HG02610 (cell line): Measurements from ENCODE around the gene FZD8.

ENCODE experiments used
- ATAC-seq: cut with Tn5 transposase; IDR thresholded peaks from one replicate; pipeline ENCODE4 v1.9.1; 2021; ENCODE audit warnings: mild to moderate bottlenecking, moderate library complexity; ENCODE audit not compliant: unreplicated experiment

Gene FZD8

DNA sequence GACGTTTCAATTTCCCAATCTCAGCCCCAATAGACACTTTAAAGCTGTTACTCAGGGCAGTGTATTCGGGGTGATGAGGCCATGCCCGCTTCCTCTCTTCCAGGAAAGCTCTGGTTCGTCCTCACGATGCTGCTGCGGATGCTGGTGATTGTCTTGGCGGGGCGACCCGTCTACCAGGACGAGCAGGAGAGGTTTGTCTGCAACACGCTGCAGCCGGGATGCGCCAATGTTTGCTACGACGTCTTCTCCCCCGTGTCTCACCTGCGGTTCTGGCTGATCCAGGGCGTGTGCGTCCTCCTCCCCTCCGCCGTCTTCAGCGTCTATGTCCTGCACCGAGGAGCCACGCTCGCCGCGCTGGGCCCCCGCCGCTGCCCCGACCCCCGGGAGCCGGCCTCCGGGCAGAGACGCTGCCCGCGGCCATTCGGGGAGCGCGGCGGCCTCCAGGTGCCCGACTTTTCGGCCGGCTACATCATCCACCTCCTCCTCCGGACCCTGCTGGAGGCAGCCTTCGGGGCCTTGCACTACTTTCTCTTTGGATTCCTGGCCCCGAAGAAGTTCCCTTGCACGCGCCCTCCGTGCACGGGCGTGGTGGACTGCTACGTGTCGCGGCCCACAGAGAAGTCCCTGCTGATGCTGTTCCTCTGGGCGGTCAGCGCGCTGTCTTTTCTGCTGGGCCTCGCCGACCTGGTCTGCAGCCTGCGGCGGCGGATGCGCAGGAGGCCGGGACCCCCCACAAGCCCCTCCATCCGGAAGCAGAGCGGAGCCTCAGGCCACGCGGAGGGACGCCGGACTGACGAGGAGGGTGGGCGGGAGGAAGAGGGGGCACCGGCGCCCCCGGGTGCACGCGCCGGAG is 34.4 kb downstream of the FZD8 start:
- no peak for ATAC-seq

- ATAC-seq, result no peak
These were observed 35.7 kb downstream of the FZD8 start for GRCh38 chr10:35606430-35606829.

DNA sequence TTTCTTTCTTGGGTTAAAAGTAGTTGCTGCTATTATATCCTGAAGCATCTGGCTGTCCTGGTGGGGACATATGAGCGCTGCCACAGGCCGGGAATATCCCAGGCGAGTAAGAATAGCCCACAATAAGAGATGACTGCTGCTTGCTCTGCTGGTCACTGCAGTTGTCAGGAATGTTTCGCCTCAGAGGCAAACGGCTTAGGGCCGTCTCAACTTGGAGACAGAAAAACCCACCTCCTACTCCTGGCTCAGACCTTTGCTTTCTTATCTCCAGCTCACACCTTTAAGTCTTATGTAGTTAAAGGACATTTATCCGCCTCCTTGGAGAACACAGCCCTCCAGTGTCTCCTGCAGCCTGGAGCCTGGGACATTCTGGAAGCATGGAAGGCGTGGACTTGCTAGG is 36.9 kb downstream of the FZD8 start, which contains the start of gene GJD4:
TSS of gene GJD4 (plus strand) at position 151 of the 400 bp plus-strand sequence. CDS start at position 378, 227 bp downstream.
- ATAC-seq, result no peak

GRCh38 chr10:35600193-35600592 is 41.9 kb downstream of the FZD8 start:
- ATAC-seq, result no peak

DNA sequence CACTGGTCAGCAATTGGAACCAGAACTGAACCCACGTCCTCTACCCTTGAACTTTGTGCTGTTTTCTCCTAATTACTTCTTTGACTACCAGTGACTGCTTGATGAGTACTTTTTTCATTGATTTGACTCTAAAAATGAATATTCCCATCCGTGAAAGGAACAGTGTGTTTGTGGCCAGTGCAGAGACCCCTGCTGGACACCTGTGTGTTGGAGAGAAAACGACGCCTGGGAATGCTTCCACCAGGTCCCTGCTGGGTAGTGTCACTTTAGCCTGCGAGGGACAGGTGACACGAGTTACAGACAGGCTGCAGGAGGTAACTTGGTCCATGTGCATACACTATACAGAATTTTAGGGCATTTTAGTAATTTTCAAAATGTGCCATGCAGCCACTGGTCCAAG is 43.7 kb downstream of the FZD8 start:
- no peak for ATAC-seq

DNA sequence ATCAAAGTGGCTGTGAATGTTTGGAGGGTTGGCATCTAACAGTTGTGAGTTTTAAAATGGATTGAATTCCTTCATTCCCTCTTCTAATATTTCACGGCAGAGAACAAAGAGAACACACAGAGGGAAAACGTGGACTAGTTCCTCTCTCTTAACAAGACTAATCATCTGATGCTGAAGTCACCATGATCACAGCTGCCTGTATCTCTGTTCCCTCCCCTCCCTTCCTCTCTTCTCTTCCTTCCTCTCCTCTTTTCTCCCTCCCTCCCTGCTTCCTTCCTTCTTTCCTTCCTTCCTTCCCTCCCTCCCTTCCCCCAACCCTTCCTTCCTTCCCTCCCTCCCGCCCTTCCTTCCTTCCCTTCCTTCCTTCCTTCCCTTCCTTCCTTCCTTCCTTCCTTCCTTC is 47.0 kb downstream of the FZD8 start:
- no peak for ATAC-seq

DNA sequence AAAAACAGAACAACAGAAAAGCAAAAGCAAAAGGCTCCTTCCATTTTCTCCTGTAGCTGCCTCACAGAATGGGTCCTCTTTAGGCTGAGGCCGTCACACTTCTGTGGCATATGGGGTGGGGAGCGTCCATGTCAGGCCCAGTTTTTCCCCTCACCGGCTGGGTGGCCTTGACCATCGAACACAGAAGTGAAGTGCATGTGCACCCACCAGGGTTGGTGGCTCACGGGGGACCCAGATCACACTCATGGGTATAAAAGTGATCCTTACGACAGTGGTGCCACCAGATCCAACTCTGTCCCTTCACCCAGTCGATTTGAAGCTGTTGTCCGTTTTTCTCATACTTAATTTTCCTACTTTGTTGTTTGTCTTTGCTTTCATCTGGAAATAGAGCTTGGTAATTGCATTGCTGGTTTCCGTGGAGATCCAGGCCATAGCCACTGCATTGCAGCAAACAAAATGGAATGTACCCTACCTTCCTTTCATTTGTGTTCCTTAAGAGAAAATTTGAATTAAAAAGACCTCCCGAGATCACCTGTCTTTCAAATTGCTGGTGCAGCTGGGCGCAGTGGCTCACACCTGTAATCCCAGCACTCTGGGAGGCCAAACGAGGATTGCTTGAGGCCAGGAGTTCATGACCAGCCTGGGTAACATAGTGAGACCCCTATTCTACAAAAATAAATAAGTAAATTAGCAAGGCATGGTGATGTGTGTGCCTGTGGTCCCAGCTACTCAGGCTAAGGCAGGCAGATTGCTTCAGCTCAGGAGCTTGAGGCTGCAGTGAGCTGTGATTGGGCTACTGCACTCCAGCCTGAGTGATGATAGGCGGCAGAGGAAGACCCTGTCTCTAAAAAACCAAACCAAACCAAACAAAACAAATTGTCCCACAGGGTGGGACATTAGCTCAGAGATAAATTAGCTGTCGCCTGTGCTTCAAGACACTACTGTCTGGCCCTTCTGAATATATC is 47.7 kb downstream of the FZD8 start:
- no peak for ATAC-seq

- no peak for ATAC-seq
These were observed 49.7 kb downstream of the FZD8 start for GRCh38 chr10:35592441-35592840.

DNA sequence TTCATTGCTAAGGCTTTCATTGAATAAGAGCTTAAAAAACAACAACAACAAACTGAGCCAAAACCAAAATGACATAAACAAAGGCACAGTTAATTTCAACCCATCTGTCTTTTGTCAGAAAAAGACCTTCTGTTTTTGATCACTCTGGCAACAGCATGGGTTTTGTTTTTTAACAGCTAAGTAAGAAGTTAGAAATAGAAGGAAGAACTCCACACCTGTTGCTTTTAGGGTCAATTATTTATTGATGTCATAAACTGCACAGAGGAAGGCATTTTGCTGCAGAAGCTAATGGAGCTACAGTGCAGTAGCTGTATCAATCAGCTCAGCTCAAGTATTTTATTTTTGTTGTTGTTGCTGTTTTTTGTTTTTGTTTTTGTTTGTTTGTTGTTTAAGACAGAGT is 53.3 kb downstream of the FZD8 start:
- ATAC-seq, result no peak
